C1 segment of cervical spinal cord (tissue), 14 donors: ENCODE results near the gene PPP2R3B.
"Not testable (repeated sequence)": the region's sequence is repeated elsewhere in the genome, so short reads cannot be mapped to it uniquely, and the experiment has no call there.

Experiments
- DNase-seq, 14 donors: peaks; one replicate each; lab custom pipeline; 2025; lab: John Stamatoyannopoulos, UW

The PPP2R3B gene

GRCh38 chrX:405149-405548, 18.4 kb upstream of the PPP2R3B start:
- DNase-seq: no peak

GRCh38 chrX:404656-405055, 17.9 kb upstream of the PPP2R3B start:
- DNase-seq: no peak

GRCh38 chrX:402857-403256, 16.1 kb upstream of the PPP2R3B start:
- DNase-seq: peak in 1 of 14 donors; percentile 1

GRCh38 chrX:400258-400657, 13.6 kb upstream of the PPP2R3B start:
- DNase-seq: no peak

GRCh38 chrX:397575-397974, 10.9 kb upstream of the PPP2R3B start:
- no peak for DNase-seq

GRCh38 chrX:394830-395229, 8.1 kb upstream of the PPP2R3B start:
- DNase-seq: no peak

- no peak for DNase-seq
Measured at GRCh38 chrX:392575-392846, 5.8 kb upstream of the PPP2R3B start.

- no peak for DNase-seq
Measured at GRCh38 chrX:391717-392574, 5.2 kb upstream of the PPP2R3B start.

GRCh38 chrX:390459-390858, 3.8 kb upstream of the PPP2R3B start:
- DNase-seq: no peak

GRCh38 chrX:389021-389441, 2.3 kb upstream of the PPP2R3B start:
- DNase-seq: peak; percentile 0 to 88 (median 42)

GRCh38 chrX:387729-388128, 1.0 kb upstream of the PPP2R3B start:
- DNase-seq: no peak

- no peak for DNase-seq
Measured at GRCh38 chrX:386239-386767, 404 bp downstream of the PPP2R3B start.

- DNase-seq: not testable (repeated sequence)
Measured at GRCh38 chrX:385736-386135, 971 bp downstream of the PPP2R3B start.

GRCh38 chrX:384861-385260, 1.8 kb downstream of the PPP2R3B start:
- DNase-seq: no peak

- DNase-seq: no peak
Measured at GRCh38 chrX:378443-378842, 8.3 kb downstream of the PPP2R3B start.

- not testable (repeated sequence) for DNase-seq
Measured at GRCh38 chrX:376206-376605, 10.5 kb downstream of the PPP2R3B start.

GRCh38 chrX:375181-376036, 11.3 kb downstream of the PPP2R3B start:
- DNase-seq: no peak

- no peak for DNase-seq
Measured at GRCh38 chrX:374596-374995, 12.1 kb downstream of the PPP2R3B start.

GRCh38 chrX:373641-374471, 12.9 kb downstream of the PPP2R3B start:
- no peak for DNase-seq

GRCh38 chrX:372856-373640, 13.7 kb downstream of the PPP2R3B start:
- no peak for DNase-seq

GRCh38 chrX:371907-372306, 14.8 kb downstream of the PPP2R3B start:
- DNase-seq: no peak
